Activated naive CD8-positive, alpha-beta T cell treated with anti-CD3 and anti-CD28 coated beads, Interleukin-2, amount 10 ng/mL, durations not matched to agents 7 days and 5 days (primary cell): Measurements from ENCODE around the gene TMTC4. TPM values are rescaled to one million over a fixed set of nuclear protein-coding genes. Genes with fewer than 3 reads are reported as not detected.
A peak's percentile ranks its signal among the peaks of the same experiment; 100 is the strongest.
"Not testable (repeated sequence)": the region's sequence is repeated elsewhere in the genome, so short reads cannot be mapped to it uniquely, and the experiment has no call there.

Source experiments
- ATAC-seq: fragments of 150-1000 bp; cut with Tn5 transposase; one replicate; pipeline ENCODE4 v1.10.0; 2021; ENCODE audit warnings: low read depth, moderate library complexity
- POLR2A ChIA-PET: fragments of 350-600 bp; sonication (Branson Sonifier 250); formaldehyde crosslinking; loops from one replicate; lab custom pipeline; 2021; ENCODE audit warnings: antibody characterized with exemption; lab: Charles Lee
- DNase-seq: peaks from one replicate; pipeline ENCODE4 v3.0.0; 2021
- H3K27ac Mint-ChIP-seq: one replicate; pipeline ENCODE4 v1.8.0; 2022; ENCODE audit warnings: mild to moderate bottlenecking, mixed read lengths
- H3K27me3 Mint-ChIP-seq: one replicate; pipeline ENCODE4 v1.8.0; 2022; ENCODE audit warnings: mild to moderate bottlenecking, moderate library complexity, mixed read lengths
- H3K36me3 Mint-ChIP-seq: one replicate; pipeline ENCODE4 v1.8.0; 2021; ENCODE audit warnings: mild to moderate bottlenecking, mixed read lengths
- H3K4me1 Mint-ChIP-seq: one replicate; pipeline ENCODE4 v1.8.0; 2021; ENCODE audit warnings: mixed read lengths
- H3K4me3 Mint-ChIP-seq: one replicate; pipeline ENCODE4 v1.8.0; 2022; ENCODE audit warnings: mild to moderate bottlenecking, moderate library complexity, mixed read lengths
- H3K9me3 Mint-ChIP-seq: one replicate; pipeline ENCODE4 v1.8.0; 2021; ENCODE audit warnings: mixed read lengths
- total RNA-seq, 2 experiments: library from RNA; stranded (reverse); gene quantifications; one replicate each; pipeline ENCODE4 v1.2.3, GENCODE V29; 2021

Gene TMTC4
- total RNA-seq, 2 experiments from 2014 or later: 34.6 to 38.8 TPM

DNA sequence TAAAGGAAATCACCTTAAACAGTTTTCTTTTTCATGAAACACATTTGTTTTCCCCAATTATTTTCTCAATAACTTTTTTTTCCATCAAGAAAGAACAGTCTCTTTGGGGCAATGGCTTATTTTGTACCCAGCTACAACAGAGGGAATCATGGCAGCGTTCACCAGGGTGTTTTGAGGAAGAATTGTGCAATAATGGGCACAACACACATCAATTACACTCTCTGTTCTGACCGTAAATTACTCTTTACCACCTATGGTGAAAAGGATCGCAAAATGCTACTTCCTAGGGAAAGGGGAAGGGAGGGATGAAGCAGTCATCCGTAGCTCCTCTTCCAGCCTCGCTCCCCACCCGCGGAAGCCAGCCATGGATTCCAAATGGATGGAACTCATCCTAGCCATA lies 38.6 kb downstream of the TMTC4 start:
- no peak for DNase-seq
- Mint-ChIP-seq H3K36me3 (peaks cover 32% of the 10 kb centered on the region), H3K27ac (no peak overlapping the region), H3K4me1 (peaks cover 4% of the 10 kb centered on the region), H3K27me3 (no peaks in the 10 kb centered on the region), H3K9me3 (no peaks in the 10 kb centered on the region), H3K4me3 (no peak overlapping the region)
- ATAC-seq: no peak
- POLR2A ChIA-PET: no interaction called here

DNA sequence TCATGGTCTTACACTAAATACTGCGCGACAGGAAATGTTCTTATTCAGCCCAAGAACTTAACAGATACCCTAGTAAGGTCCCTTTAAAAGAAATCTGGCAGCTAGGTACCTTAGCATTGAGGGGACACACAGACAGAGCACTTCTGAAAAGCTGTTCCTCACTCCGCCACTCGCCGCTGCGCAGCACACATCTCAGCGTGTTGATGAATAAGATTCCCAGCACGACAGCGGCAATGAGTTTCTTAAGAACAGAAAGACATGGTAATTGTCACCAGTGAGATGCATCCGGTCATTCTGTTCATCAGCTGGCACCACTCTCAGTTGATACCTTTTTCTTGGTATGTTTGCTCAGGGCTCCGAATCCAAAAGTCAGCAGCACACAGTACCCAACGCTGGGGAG lies 39.9 kb downstream of the TMTC4 start:
- POLR2A ChIA-PET: no interaction called here
- no peak overlapping the region for H3K27ac Mint-ChIP-seq
- peaks cover 11% of the 10 kb centered on the region for H3K4me1 Mint-ChIP-seq
- DNase-seq (no peak), ATAC-seq (no peak)
- H3K4me3 Mint-ChIP-seq: no peak overlapping the region
- H3K27me3 Mint-ChIP-seq: no peaks in the 10 kb centered on the region
- H3K9me3 Mint-ChIP-seq: no peaks in the 10 kb centered on the region
- peaks cover 34% of the 10 kb centered on the region for H3K36me3 Mint-ChIP-seq

DNA sequence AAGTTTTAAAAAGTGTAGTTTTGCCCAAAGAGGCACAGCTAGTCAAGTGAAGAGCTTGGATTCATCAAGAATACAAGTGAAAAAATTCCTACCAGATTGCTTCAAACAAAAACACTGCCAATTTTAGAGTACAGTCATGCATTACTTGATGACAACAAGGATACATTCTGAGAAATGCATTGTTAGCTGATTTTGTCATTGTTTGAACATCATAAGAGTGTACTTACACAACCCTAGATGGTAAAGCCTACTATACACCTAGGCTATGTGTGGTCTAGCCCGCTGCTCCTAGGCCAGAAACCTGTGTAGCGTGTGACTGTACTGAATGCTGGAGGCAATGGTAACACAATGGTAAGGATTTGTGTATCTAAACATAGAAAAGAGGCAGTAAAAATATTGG lies 41.1 kb downstream of the TMTC4 start:
- Mint-ChIP-seq H3K4me3 (no peak overlapping the region), H3K36me3 (peaks cover 38% of the 10 kb centered on the region), H3K4me1 (peaks cover 13% of the 10 kb centered on the region), H3K9me3 (no peaks in the 10 kb centered on the region), H3K27me3 (no peaks in the 10 kb centered on the region), H3K27ac (no peak overlapping the region)
- ATAC-seq: no peak
- POLR2A ChIA-PET: no interaction called here
- no peak for DNase-seq

DNA sequence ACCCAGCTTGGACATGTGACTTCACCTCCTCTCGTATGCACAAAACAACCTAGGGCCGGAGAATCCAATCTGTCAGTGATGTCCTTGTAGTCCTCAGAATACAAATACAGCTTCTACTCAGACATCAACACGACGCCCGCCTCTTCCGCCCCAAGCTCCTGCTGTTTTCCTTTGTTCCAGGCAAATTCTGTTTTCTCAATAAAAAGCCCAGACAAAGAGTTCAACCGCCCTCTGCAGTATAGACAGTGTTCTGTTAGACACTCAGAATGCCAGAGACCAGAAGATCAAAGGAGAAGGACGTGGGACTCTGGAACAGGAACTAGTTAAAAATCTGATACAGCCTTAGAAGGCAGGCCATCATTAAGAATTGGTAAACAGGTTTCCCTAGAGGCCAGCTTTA lies 44.0 kb downstream of the TMTC4 start:
- Mint-ChIP-seq H3K9me3 (no peaks in the 10 kb centered on the region), H3K4me3 (no peak overlapping the region), H3K27ac (no peak overlapping the region), H3K36me3 (peaks cover 40% of the 10 kb centered on the region), H3K4me1 (peaks cover 14% of the 10 kb centered on the region), H3K27me3 (no peaks in the 10 kb centered on the region)
- POLR2A ChIA-PET: no interaction called here
- no peak for ATAC-seq
- DNase-seq: no peak

DNA sequence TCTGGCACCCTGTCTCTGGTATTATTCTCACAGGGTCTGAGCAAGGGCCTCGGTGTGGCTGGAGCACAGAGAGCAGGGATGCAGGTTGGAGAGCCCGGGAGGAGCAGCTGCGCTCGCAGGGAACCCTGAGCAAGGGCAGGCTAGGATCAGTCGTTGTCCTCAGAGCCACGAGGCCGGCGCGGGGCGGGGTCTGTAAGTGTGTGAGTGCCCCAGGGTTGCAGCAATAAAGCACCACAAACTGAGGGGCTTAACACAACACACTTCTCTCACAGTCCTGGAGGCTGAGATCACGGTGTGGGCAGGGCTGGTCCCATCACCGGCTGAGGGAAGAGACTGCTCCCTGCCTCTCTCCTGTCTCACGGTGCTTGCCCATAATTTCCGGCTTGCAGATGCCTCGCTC lies 47.5 kb downstream of the TMTC4 start:
- ATAC-seq (no peak), DNase-seq (no peak)
- Mint-ChIP-seq H3K9me3 (peaks cover 3% of the 10 kb centered on the region), H3K27me3 (no peaks in the 10 kb centered on the region), H3K36me3 (peaks cover 59% of the 10 kb centered on the region), H3K4me3 (no peak overlapping the region), H3K4me1 (peaks cover 14% of the 10 kb centered on the region), H3K27ac (no peak overlapping the region)
- POLR2A ChIA-PET: no interaction called here

DNA sequence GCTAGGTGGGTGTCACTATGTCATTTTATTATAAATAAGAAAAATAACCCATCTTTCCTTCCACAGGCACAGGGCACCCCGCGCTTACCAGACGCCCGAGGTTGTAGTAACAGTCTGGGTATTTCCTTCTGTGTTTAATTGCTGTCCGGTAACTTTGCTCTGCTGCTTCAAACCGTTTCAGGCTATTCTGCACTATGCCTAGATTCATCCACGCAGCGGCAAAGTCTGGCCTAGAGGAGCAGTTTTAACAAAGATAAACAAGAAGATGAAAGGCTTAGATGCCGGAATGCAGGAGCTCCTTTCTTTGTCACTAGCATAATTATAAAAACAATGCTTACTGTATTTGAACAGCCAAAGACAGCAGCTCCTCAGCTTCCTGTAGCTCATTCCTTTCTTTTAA lies 49.1 kb downstream of the TMTC4 start:
- H3K27ac Mint-ChIP-seq: no peak overlapping the region
- no peak for ATAC-seq
- peaks cover 11% of the 10 kb centered on the region for H3K4me1 Mint-ChIP-seq
- H3K9me3 Mint-ChIP-seq: peaks cover 5% of the 10 kb centered on the region
- no peaks in the 10 kb centered on the region for H3K27me3 Mint-ChIP-seq
- H3K36me3 Mint-ChIP-seq: peaks cover 63% of the 10 kb centered on the region
- no peak for DNase-seq
- no peak overlapping the region for H3K4me3 Mint-ChIP-seq
- POLR2A ChIA-PET: no interaction called here

DNA sequence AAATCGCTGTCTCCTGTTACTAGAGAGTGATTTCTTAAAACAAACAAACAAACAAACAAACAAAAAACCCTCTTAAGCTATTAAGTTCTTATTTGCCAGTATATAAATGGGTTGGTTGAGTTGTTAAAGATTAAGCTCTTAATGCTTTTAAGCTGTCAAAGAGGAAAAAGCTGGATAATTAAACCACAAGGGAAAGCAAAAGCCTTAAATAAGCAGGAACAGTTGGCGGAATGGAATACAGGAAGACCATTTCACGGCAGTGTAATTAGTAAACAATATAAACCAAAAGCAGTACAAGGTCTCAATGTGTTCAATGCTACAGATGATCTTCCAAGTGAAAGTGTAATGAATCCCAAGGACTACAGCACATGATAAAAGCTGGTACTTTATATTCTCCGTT lies 53.8 kb downstream of the TMTC4 start:
- Mint-ChIP-seq H3K36me3 (peaks cover 61% of the 10 kb centered on the region), H3K4me1 (peaks cover 10% of the 10 kb centered on the region), H3K4me3 (no peak overlapping the region), H3K9me3 (peaks cover 8% of the 10 kb centered on the region), H3K27me3 (no peaks in the 10 kb centered on the region), H3K27ac (no peak overlapping the region)
- POLR2A ChIA-PET: no interaction called here
- DNase-seq: no peak
- ATAC-seq: no peak

DNA sequence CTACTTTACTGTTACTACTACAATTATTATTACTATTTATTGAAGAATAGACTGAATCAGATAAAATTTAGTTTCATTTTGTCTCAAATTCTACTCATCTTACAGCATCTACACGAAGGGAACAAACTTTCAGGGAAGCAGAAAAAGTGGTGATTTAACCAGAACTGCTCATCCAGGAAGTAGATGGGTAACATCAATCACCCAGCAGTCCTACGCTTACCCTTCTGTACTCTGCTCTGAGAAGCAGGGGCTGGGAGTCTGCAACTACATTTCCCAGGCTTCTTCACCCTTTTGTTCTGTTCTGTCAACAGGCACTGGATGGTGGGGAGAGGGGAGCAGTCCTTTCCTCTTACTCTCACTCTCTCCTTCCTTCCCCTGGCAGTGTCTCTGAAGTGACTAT lies 54.7 kb downstream of the TMTC4 start:
- no peaks in the 10 kb centered on the region for H3K27me3 Mint-ChIP-seq

DNA sequence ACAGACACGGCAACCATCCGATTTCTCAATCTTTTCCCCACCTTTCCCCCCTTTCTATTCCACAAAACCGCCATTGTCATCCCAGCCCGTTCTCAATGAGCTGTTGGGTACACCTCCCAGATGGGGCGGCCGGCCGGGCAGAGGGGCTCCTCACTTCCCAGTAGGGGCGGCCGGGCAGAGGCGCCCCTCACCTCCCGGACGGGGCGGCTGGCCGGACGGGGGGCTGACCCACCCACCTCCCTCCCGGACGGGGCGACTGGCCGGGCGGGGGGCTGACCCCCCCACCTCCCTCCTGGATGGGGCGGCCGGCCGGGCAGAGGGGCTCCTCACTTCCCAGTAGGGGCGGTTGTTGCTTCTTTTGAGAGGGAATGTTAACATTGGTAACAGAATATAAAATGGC lies 55.7 kb downstream of the TMTC4 start:
- H3K27ac Mint-ChIP-seq, ATAC-seq, H3K9me3 Mint-ChIP-seq, H3K27me3 Mint-ChIP-seq, POLR2A ChIA-PET, H3K4me3 Mint-ChIP-seq, DNase-seq: not testable (repeated sequence)
- peaks cover 49% of the 10 kb centered on the region for H3K36me3 Mint-ChIP-seq
- H3K4me1 Mint-ChIP-seq: peaks cover 10% of the 10 kb centered on the region

More for the DNA sequence above, 54.7 kb downstream of the TMTC4 start:
- Mint-ChIP-seq H3K4me1 (peaks cover 10% of the 10 kb centered on the region), H3K36me3 (peaks cover 56% of the 10 kb centered on the region), H3K27ac (peak overlapping the region; percentile 72), H3K4me3 (no peak overlapping the region), H3K9me3 (peaks cover 8% of the 10 kb centered on the region)
- ATAC-seq: peak; percentile 79
- POLR2A ChIA-PET: no interaction called here
- DNase-seq: no peak

DNA sequence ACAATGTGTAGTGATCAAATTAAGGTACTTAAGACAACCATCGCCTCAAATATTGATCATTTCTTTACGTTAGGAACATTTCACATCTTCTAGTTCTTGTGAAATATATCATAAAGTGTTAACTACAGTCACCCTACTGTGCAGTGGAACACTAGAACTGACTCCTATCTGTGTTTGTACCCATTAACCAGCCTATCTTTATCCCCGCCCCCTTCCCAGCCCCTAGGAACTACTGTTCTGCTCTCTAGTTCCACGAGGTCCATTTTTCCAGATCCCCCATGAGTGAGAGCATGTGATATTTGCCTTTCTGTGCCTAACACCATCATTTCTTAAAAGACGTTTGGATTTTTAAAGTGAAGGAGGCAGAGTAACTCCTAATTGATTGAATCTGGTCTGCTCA lies 61.6 kb downstream of the TMTC4 start:
- H3K27me3 Mint-ChIP-seq: no peaks in the 10 kb centered on the region
- ATAC-seq: no peak
- H3K4me3 Mint-ChIP-seq: no peak overlapping the region
- DNase-seq: no peak
- H3K4me1 Mint-ChIP-seq: peaks cover 30% of the 10 kb centered on the region
- peaks cover 27% of the 10 kb centered on the region for H3K36me3 Mint-ChIP-seq
- POLR2A ChIA-PET: interaction anchor here (0.9 kb wide), 1 partner anchor 52 kb away, joined by 3 read pairs; no protein-coding TSS in a partner anchor
- no peak overlapping the region for H3K27ac Mint-ChIP-seq
- H3K9me3 Mint-ChIP-seq: peaks cover 5% of the 10 kb centered on the region

DNA sequence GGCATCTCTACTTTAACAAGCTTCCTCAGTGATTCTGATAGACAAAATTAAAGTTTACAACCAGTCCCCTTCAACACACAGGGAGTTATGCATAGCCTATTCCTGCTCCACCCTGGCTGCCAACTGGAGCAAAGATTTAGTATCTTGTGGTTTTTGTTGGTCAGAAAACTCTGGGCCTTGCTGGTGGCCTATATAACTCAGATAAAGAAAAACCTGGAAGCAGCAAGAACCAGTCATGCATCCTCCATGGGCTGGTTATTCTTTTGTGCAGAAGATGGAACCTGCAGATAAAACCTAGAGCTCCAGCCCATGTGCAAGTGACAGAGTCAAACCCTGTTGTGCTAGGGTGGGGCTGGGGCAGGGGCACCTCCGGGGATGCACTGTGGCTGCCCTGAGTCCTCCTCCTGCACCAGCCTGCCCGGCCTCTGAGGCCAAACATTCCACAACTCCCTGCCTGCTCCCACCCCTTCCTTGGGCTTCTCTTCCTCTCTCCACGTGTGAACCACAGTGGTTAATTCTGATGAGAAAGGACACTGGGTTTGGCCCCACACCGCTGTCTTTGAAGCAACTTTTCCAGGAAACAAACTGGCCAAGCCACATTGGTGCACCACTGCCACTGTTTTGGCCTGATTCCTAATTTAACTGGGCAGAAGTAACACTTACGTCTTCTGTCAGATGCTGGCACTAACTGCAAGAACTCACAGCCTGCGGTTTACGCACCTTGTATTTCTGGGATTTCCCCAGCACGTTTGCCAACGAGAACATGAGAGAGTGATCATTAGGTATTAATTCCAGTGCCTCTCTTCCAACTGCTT lies 62.7 kb downstream of the TMTC4 start:
- H3K9me3 Mint-ChIP-seq: peaks cover 6% of the 10 kb centered on the region
- ATAC-seq (no peak), DNase-seq (no peak)
- H3K36me3 Mint-ChIP-seq: peaks cover 33% of the 10 kb centered on the region
- peak overlapping the region; percentile 34 for H3K27ac Mint-ChIP-seq
- peaks cover 35% of the 10 kb centered on the region for H3K4me1 Mint-ChIP-seq
- H3K27me3 Mint-ChIP-seq: no peaks in the 10 kb centered on the region
- POLR2A ChIA-PET: interaction anchor here (0.6 to 0.9 kb wide), 2 partner anchors 53 to 61 kb away, joined by 3 read pairs; no protein-coding TSS in a partner anchor
- H3K4me3 Mint-ChIP-seq: no peak overlapping the region

DNA sequence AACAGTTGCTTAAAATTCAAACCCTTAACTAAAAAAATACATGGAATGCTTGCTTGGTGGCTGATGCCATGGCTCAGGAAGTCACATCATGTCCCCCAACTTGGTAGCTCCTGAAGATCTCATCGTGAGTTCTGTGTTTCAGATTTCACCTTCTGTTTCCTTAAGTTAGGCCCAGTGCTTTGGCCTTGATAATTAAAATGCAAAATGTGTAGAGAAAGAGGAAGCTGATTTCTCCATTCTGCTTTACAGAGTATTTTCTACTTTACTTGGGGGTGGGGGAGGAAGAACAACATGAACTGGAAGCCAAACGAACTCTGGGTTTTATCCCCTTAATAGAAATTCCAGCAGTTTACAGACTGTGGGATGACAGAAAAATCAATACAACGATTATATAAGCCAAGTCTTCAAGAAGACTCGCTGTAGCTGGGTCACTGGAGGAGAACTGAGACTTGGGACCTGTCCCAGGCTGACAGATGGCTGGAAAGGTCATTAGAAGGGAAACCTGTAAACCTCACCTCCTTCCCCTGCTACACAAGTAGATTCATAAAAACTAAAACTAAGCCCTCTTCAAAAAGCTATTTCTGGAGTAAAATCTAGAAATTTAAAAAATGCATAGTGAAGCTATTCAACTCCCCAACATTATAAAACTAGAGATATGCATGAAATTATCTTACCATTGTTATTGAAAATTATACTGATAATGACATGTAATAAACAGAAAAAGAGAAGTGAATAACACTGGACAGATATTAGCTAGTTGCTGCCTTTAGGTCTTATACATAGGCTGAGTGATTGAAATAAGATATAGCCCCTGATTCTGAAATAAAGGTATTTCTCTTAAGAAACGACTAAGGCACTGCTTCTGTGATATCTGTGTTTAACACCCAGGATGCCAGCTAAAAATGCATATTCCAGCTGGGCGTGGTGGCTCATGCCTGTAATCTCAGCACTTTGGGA lies 63.9 kb downstream of the TMTC4 start:
- Mint-ChIP-seq H3K27me3 (no peaks in the 10 kb centered on the region), H3K27ac (peak overlapping the region; percentile 53), H3K4me3 (no peak overlapping the region), H3K4me1 (peaks cover 35% of the 10 kb centered on the region), H3K36me3 (peaks cover 35% of the 10 kb centered on the region), H3K9me3 (peaks cover 3% of the 10 kb centered on the region)
- POLR2A ChIA-PET: interaction anchor here (0.6 kb wide), 1 partner anchor 60 kb away, joined by 3 read pairs; no protein-coding TSS in a partner anchor
- DNase-seq: no peak
- ATAC-seq: no peak

DNA sequence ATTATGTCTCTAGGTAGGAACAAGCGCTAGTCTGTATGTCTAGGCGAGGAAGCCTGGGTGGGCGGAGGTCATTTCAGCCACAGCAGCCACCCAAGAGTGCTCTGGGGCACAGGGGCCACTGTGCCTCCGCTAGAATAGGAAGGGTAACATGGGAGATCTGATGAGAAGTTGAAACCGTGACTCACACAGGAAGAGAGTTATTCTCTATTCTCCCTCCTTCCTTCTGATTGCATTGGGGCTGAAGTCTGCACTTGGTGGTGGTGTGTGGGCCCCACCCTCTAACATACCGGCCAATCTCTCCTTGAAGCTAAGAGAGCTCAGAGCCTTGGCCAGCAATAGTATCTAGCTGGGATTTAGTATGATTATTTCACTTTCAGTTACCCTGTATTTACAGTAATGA lies 65.7 kb downstream of the TMTC4 start:
- peak; percentile 94 for ATAC-seq
- DNase-seq: no peak
- Mint-ChIP-seq H3K36me3 (peaks cover 43% of the 10 kb centered on the region), H3K4me3 (peak overlapping the region; percentile 24), H3K4me1 (peaks cover 35% of the 10 kb centered on the region), H3K27me3 (no peaks in the 10 kb centered on the region), H3K9me3 (peaks cover 3% of the 10 kb centered on the region), H3K27ac (peak overlapping the region; percentile 83)
- POLR2A ChIA-PET: interaction anchor here (1.2 kb wide), 2 partner anchors 21 to 66 kb away, joined by 3 to 6 read pairs; partner anchors contain the start of gene TMTC4
